22Rv1 (cell line): Measurements from ENCODE around the gene BEND6.

Experiments
- H3K27ac ChIP-seq: fragments of 450-650 bp; 2 replicates; pipeline ENCODE4 v1.5.1; 2017
- CTCF ChIP-seq: fragments of 450-650 bp; IDR thresholded peaks from 2 replicates; pipeline ENCODE4 v1.5.1; 2017; ENCODE audit warnings: mild to moderate bottlenecking
- ZFX ChIP-seq: fragments of 450-650 bp; IDR thresholded peaks from 2 replicates; pipeline ENCODE4 v1.6.1; 2017; ENCODE audit warnings: antibody characterized with exemption, borderline replicate concordance

BEND6 gene

GRCh38 chr6:56954403-56955170 lies at the start of gene BEND6:
TSS of gene BEND6 (plus strand) at chr6:56955107. CDS start at chr6:56981811, 26,704 bp downstream.
- TF ChIP-seq CTCF: no peak
- no peak for TF ChIP-seq ZFX
- peak within 1 kb of the TSS; percentile 45; the same call in 1 of the 2 replicates for H3K27ac ChIP-seq

- H3K27ac ChIP-seq: no peak overlapping the region
- TF ChIP-seq ZFX (no peak), CTCF (no peak)
Observed at GRCh38 chr6:56905378-56905777, 49.5 kb upstream of the BEND6 start.

- no peak overlapping the region for H3K27ac ChIP-seq
- TF ChIP-seq CTCF (no peak), ZFX (no peak)
Observed at GRCh38 chr6:56906752-56907151, 48.2 kb upstream of the BEND6 start.

- H3K27ac ChIP-seq: no peak overlapping the region
- TF ChIP-seq CTCF (no peak), ZFX (no peak)
Observed at GRCh38 chr6:56909115-56909907, 45.6 kb upstream of the BEND6 start.

- H3K27ac ChIP-seq: no peak overlapping the region
Observed at GRCh38 chr6:56911847-56912246, 43.1 kb upstream of the BEND6 start.

GRCh38 chr6:56913285-56914074 lies 41.4 kb upstream of the BEND6 start:
- no peak overlapping the region for H3K27ac ChIP-seq
- no peak for TF ChIP-seq ZFX
- no peak for TF ChIP-seq CTCF

More at GRCh38 chr6:56911847-56912246, 43.1 kb upstream of the BEND6 start:
- TF ChIP-seq CTCF (no peak), ZFX (no peak)
